ENCODE results near the gene DIS3L.
"Not testable (repeated sequence)": the region's sequence is repeated elsewhere in the genome, so short reads cannot be mapped to it uniquely, and the experiment has no call there.

Gene DIS3L

GRCh38 chr15:66296186-66296585, 2.8 kb downstream of the DIS3L start:
- no peak overlapping the region for H3K4me3 ChIP-seq (ENCODE audit: control insufficient read depth, low read depth, low read length)
- no peak for DNase-seq (ENCODE audit: low read depth)

GRCh38 chr15:66298803-66299251, 5.5 kb downstream of the DIS3L start:
- DNase-seq (ENCODE audit: low read depth) = no peak
- no peak overlapping the region for H3K4me3 ChIP-seq (ENCODE audit: control insufficient read depth, low read depth, low read length)
- TF ChIP-seq CTCF (conservative IDR thresholded peaks at IDR 0.05; ENCODE audit: control insufficient read depth, insufficient read depth, low read depth, low read length) = no peak

More at GRCh38 chr15:66296186-66296585, 2.8 kb downstream of the DIS3L start:
- no peak for TF ChIP-seq CTCF (conservative IDR thresholded peaks at IDR 0.05; ENCODE audit: control insufficient read depth, insufficient read depth, low read depth, low read length)

GRCh38 chr15:66302489-66303278, 9.3 kb downstream of the DIS3L start:
- TF ChIP-seq CTCF (conservative IDR thresholded peaks at IDR 0.05; ENCODE audit: control insufficient read depth, insufficient read depth, low read depth, low read length) = no peak
- no peak overlapping the region for H3K4me3 ChIP-seq (ENCODE audit: control insufficient read depth, low read depth, low read length)
- no peak for DNase-seq (ENCODE audit: low read depth)

- not testable (repeated sequence) for DNase-seq (ENCODE audit: low read depth); H3K4me3 ChIP-seq (ENCODE audit: control insufficient read depth, low read depth, low read length)
Measured at GRCh38 chr15:66304425-66304824, 11.1 kb downstream of the DIS3L start.

GRCh38 chr15:66306381-66306780, 13.0 kb downstream of the DIS3L start:
- H3K4me3 ChIP-seq (ENCODE audit: control insufficient read depth, low read depth, low read length) = no peak overlapping the region
- no peak for TF ChIP-seq CTCF (conservative IDR thresholded peaks at IDR 0.05; ENCODE audit: control insufficient read depth, insufficient read depth, low read depth, low read length)
- no peak for DNase-seq (ENCODE audit: low read depth)

- TF ChIP-seq CTCF (conservative IDR thresholded peaks at IDR 0.05; ENCODE audit: control insufficient read depth, insufficient read depth, low read depth, low read length) = no peak
- H3K4me3 ChIP-seq (ENCODE audit: control insufficient read depth, low read depth, low read length) = no peak overlapping the region
- DNase-seq (ENCODE audit: low read depth) = no peak
Measured at GRCh38 chr15:66308531-66308930, 15.2 kb downstream of the DIS3L start.

GRCh38 chr15:66309828-66310227, 16.5 kb downstream of the DIS3L start:
- H3K4me3 ChIP-seq (ENCODE audit: control insufficient read depth, low read depth, low read length) = no peak overlapping the region
- no peak for DNase-seq (ENCODE audit: low read depth)
- TF ChIP-seq CTCF (conservative IDR thresholded peaks at IDR 0.05; ENCODE audit: control insufficient read depth, insufficient read depth, low read depth, low read length) = no peak

Data from fibroblast of mammary gland (primary cell).